GM12878 (cell line): ENCODE data around the gene DDX10. TPM values are rescaled to one million over a fixed set of nuclear protein-coding genes. Genes with fewer than 3 reads are reported as not detected.

Source experiments
- ATAC-seq: fragments of 200-7000 bp; cut with Tn5 transposase; 3 replicates; pipeline ENCODE4 v1.9.1; 2020; ENCODE audit warnings: mild to moderate bottlenecking, moderate library complexity
- BruUV-seq: library from RNA; stranded (reverse); fragments of 400-500 nt; replicated peaks from 2 replicates; lab custom pipeline; 2021; lab: Mats Ljungman, UMichigan
- CTCF ChIA-PET: fragments of 300-600 bp; sonication (Branson Sonifier 250); formaldehyde crosslinking; extraction: SDS; loops from one replicate; lab custom pipeline; 2021; ENCODE audit warnings: inconsistent platforms; lab: Yijun Ruan, JAX
- POLR2A ChIA-PET: fragments of 350-600 bp; formaldehyde crosslinking; extraction: SDS; loops from one replicate; lab custom pipeline; 2021; ENCODE audit warnings: inconsistent platforms; lab: Charles Lee
- RAD21 ChIA-PET: fragments of 300-600 bp; sonication (Branson Sonifier 250); formaldehyde crosslinking; loops from one replicate; lab custom pipeline; 2023; ENCODE audit warnings: antibody characterized with exemption; ENCODE audit not compliant: unreplicated experiment; lab: Charles Lee
- SMC1A ChIA-PET: fragments of 300-600 bp; sonication (Branson Sonifier 250); formaldehyde crosslinking; loops from one replicate; lab custom pipeline; 2023; ENCODE audit not compliant: unreplicated experiment, uncharacterized antibody; lab: Charles Lee
- DNase-seq: peaks from one replicate; pipeline ENCODE4 v3.0.0-alpha.2; 2011; ENCODE audit warnings: low read depth, low spot score
- FAIRE-seq: peaks from 3 replicates; lab custom pipeline; 2011; peaks lifted over from hg19 to GRCh38; lab: Jason Lieb, UNC
- H2AFZ ChIP-seq: 2 replicates; pipeline ENCODE4 v1.6.0; 2011; ENCODE audit warnings: low read depth, low read length, control low read depth; ENCODE audit not compliant: control insufficient read depth
- H3K27ac ChIP-seq: 2 replicates; pipeline ENCODE4 v1.5.1; 2011; ENCODE audit warnings: control low read depth; ENCODE audit not compliant: control insufficient read depth, insufficient read depth
- H3K27me3 ChIP-seq, 2 experiments: replicated peaks in 1 of 2; 2 replicates each; pipeline versions ENCODE4 v1.6.0 to v1.6.1; 2011; ENCODE audit warnings: low read length in 1 of 2; ENCODE audit not compliant: control insufficient read depth in 2 of 2, insufficient read depth in 2 of 2
- H3K36me3 ChIP-seq, 2 experiments: 2 replicates each; pipeline ENCODE4 v1.5.1; 2011; ENCODE audit warnings: low read length in 1 of 2; ENCODE audit not compliant: control insufficient read depth in 2 of 2, insufficient read depth in 2 of 2
- H3K4me1 ChIP-seq: 2 replicates; pipeline ENCODE4 v1.6.1; 2011; ENCODE audit warnings: mild to moderate bottlenecking, low read length, moderate library complexity, mixed read lengths; ENCODE audit not compliant: control insufficient read depth, insufficient read depth
- H3K4me2 ChIP-seq: 2 replicates; pipeline ENCODE4 v1.6.0; 2011; ENCODE audit warnings: control low read depth; ENCODE audit not compliant: control insufficient read depth, insufficient read depth
- H3K4me3 ChIP-seq: fragments of 200-600 bp; sonication (generic); 2 replicates; pipeline ENCODE4 v1.5.1; 2016
- H3K79me2 ChIP-seq: 2 replicates; pipeline ENCODE4 v1.6.0; 2011; ENCODE audit warnings: low read length; ENCODE audit not compliant: control insufficient read depth, insufficient read depth
- H3K9ac ChIP-seq: 2 replicates; pipeline ENCODE4 v1.8.0; 2011; ENCODE audit warnings: low read length, control low read depth, mixed read lengths; ENCODE audit not compliant: control insufficient read depth, insufficient read depth
- H3K9me3 ChIP-seq: replicated peaks from 3 replicates; pipeline ENCODE4 v1.5.1; 2011; ENCODE audit warnings: mild to moderate bottlenecking, low read length; ENCODE audit not compliant: control insufficient read depth, insufficient read depth
- H4K20me1 ChIP-seq: 2 replicates; pipeline ENCODE4 v1.6.0; 2011; ENCODE audit not compliant: control insufficient read depth, insufficient read depth
- ASH2L ChIP-seq: fragments of 300-600, 200-600 bp; sonication (generic); IDR thresholded peaks from 2 replicates; pipeline ENCODE4 v1.6.1; 2017; ENCODE audit warnings: low read depth, mild to moderate bottlenecking, borderline replicate concordance
- BCL11A ChIP-seq: IDR thresholded peaks from 2 replicates; pipeline ENCODE4 v1.6.1; 2011; ENCODE audit warnings: low read depth, low read length
- BHLHE40 ChIP-seq, 2 experiments: fragments of 450-650 bp in 1 of 2; IDR thresholded peaks; 2 replicates each; pipeline ENCODE4 v1.6.1; 2011 to 2017; ENCODE audit warnings: low read depth in 2 of 2, borderline replicate concordance in 1 of 2, improper control_type of control experiment in 1 of 2, low read length in 1 of 2, mild to moderate bottlenecking in 1 of 2
- CBX5 ChIP-seq: sonication (generic); IDR thresholded peaks from 2 replicates; pipeline ENCODE4 v1.6.1; 2016; ENCODE audit warnings: low read depth, moderate library complexity, mild to moderate bottlenecking, inconsistent platforms
- CREM ChIP-seq: IDR thresholded peaks from 2 replicates; pipeline ENCODE4 v1.6.1; 2014; ENCODE audit warnings: antibody characterized with exemption, low read depth
- EED ChIP-seq: sonication (generic); IDR thresholded peaks from 2 replicates; pipeline ENCODE4 v1.6.1; 2016; ENCODE audit warnings: antibody characterized with exemption, low read depth
- EGR1 ChIP-seq, 2 experiments: IDR thresholded peaks; 1 replicate in 1 of 2; 2 replicates in 1 of 2; pipeline ENCODE4 v1.6.1; 2011 to 2012; ENCODE audit warnings: low read depth in 2 of 2, low read length in 2 of 2, borderline replicate concordance in 1 of 2, mild to moderate bottlenecking in 1 of 2, moderate library complexity in 1 of 2
- EZH2 ChIP-seq: IDR thresholded peaks from 2 replicates; pipeline ENCODE4 v1.6.1; 2012; ENCODE audit warnings: low read depth, mild to moderate bottlenecking, control low read depth, inconsistent platforms, low read length, borderline replicate concordance; ENCODE audit not compliant: control insufficient read depth
- FOXK2 ChIP-seq: fragments of 450-650 bp; IDR thresholded peaks from 2 replicates; pipeline ENCODE4 v1.6.1; 2017; ENCODE audit warnings: mild to moderate bottlenecking, moderate library complexity
- MTA2 ChIP-seq: fragments of 450-650 bp; IDR thresholded peaks from 2 replicates; pipeline ENCODE4 v1.6.1; 2016; ENCODE audit warnings: low read depth, mild to moderate bottlenecking, moderate library complexity
- NFYB ChIP-seq: IDR thresholded peaks from 2 replicates; pipeline ENCODE4 v1.6.1; 2011; ENCODE audit warnings: low read depth, mild to moderate bottlenecking, low read length, improper control_type of control experiment, moderate library complexity; ENCODE audit not compliant: insufficient read depth
- POLR2AphosphoS2 ChIP-seq: IDR thresholded peaks from 2 replicates; pipeline ENCODE4 v1.6.1; 2011; ENCODE audit warnings: low read depth, mild to moderate bottlenecking, low read length, improper control_type of control experiment, moderate library complexity
- ZZZ3 ChIP-seq: IDR thresholded peaks from 2 replicates; pipeline ENCODE4 v1.6.1; 2011; ENCODE audit warnings: low read depth; ENCODE audit not compliant: control insufficient read depth, insufficient read length
- WGBS: methylation state at CpG from one replicate; pipeline ENCODE4 v1.1.6; 2016; ENCODE audit warnings: low lambda C conversion rate; ENCODE audit not compliant: insufficient replicate concordance, insufficient coverage; ENCODE audit errors: missing lambda C conversion rate; 5-methylcytosine and 5-hydroxymethylcytosine counted together
- in situ Hi-C: fragments of 300-500 bp; cut with MboI; formaldehyde crosslinking; loops from 9 replicates; pipeline ENCODE4 v1.14.3; 2018; ENCODE audit warnings: mixed read lengths
- intact Hi-C: fragments of 100-400 bp; cut with micrococcal nuclease; formaldehyde crosslinking; loops from one replicate; pipeline ENCODE4 v1.14.2; 2022; ENCODE audit not compliant: unreplicated experiment
- polyA plus RNA-seq, 11 experiments: library from polyadenylated mRNA; depleted of rRNA in 4 of 11; unstranded in 6 of 11; stranded (reverse) in 5 of 11; fragments of >200 nt; fragmentation: Nextera tagmentation in 4 of 11; fragmentation: Illumina TruSeq in 1 of 11; extraction: Ambion mirVana in 4 of 11; extraction: Trizol in 1 of 11; gene quantifications; 1 replicate in 1 of 11; 2 replicates in 10 of 11; pipeline versions ENCODE4 v1.2.1 to v1.2.3, GENCODE V29; 2011 to 2016; ENCODE audit warnings: inconsistent platforms in 2 of 11, missing spikeins in 2 of 11, low read depth in 1 of 11
- total RNA-seq, 4 experiments: library from RNA; depleted of rRNA in 3 of 4; stranded (reverse); fragments of >200 nt in 3 of 4; fragmentation: Illumina TruSeq in 1 of 4; extraction: Trizol in 1 of 4; gene quantifications; 2 replicates each; pipeline versions ENCODE4 v1.2.1 to v1.2.3, GENCODE V29; 2013 to 2021
- TF ChIP-seq, protein P1 (sequence below): IDR thresholded peaks from 2 replicates; pipeline ENCODE4 v1.6.1; 2012; ENCODE audit warnings: low read depth, low read length, improper control_type of control experiment

Gene DDX10
- total and polyA plus RNA-seq, 10 of the 15 experiments (the other 5 are each of a cell fraction or from before 2014, with no cell fraction given), result 20.9 to 51.5 (median 31.9) TPM

DNA sequence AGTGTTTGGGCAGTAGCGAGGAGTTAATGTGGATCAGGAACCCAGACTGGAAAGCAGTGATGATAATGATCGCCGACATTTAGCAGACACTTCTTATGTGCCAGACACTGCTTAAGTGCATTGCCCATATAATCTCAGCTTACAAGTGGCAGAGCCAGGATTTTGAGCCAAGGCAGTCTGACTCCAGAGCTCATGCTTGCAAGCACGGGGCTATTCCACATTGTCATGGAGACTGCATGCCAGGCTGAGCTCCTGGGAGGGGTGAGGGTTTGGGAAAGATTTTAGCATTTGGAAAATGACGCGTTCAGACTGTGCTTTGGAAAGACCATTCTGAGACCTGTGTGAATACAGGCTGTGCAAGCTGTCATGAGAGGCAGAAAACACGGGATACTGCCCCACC, 302.7 kb downstream of the DDX10 start:
- ChIA-PET POLR2A (no interaction called here), CTCF (no interaction called here), RAD21 (no interaction called here), SMC1A (no interaction called here)
- no peak for ATAC-seq
- H3K27me3 ChIP-seq, result no peaks in the 10 kb centered on the region; a peak in 1 of 4 replicates
- H3K9ac ChIP-seq, result no peak overlapping the region
- no peaks in the 10 kb centered on the region for H3K79me2 ChIP-seq
- H4K20me1 ChIP-seq, result no peaks in the 10 kb centered on the region
- no peak overlapping the region for H3K4me3 ChIP-seq
- BruUV-seq, result no TSS peak
- no peak for FAIRE-seq
- H3K9me3 ChIP-seq, result no peaks in the 10 kb centered on the region
- intact Hi-C loops, result no loop called here
- H3K4me1 ChIP-seq, result no peaks in the 10 kb centered on the region
- no peak for TF ChIP-seq BHLHE40 (IDR thresholded peaks at IDR 0.05; ENCODE audit: borderline replicate concordance in 1 of 2, low read depth in 2 of 2, low read length in 1 of 2)
- TF ChIP-seq EZH2, result no peak
- TF ChIP-seq ZZZ3, result no peak
- no peak for TF ChIP-seq CBX5
- no peak for TF ChIP-seq EED
- no peak for TF ChIP-seq EGR1 (IDR thresholded peaks at IDR 0.05; ENCODE audit: borderline replicate concordance in 1 of 2, low read depth in 2 of 2, low read length in 2 of 2)
- TF ChIP-seq FOXK2, result no peak
- TF ChIP-seq ASH2L, result no peak
- TF ChIP-seq POLR2AphosphoS2, result no peak
- no peak for TF ChIP-seq BCL11A
- no peak for TF ChIP-seq CREM
- TF ChIP-seq, protein P1, sequence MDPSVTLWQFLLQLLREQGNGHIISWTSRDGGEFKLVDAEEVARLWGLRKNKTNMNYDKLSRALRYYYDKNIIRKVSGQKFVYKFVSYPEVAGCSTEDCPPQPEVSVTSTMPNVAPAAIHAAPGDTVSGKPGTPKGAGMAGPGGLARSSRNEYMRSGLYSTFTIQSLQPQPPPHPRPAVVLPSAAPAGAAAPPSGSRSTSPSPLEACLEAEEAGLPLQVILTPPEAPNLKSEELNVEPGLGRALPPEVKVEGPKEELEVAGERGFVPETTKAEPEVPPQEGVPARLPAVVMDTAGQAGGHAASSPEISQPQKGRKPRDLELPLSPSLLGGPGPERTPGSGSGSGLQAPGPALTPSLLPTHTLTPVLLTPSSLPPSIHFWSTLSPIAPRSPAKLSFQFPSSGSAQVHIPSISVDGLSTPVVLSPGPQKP, result no peak
- no peak for TF ChIP-seq NFYB
- no peak for TF ChIP-seq MTA2
- H3K36me3 ChIP-seq, result no peaks in the 10 kb centered on the region
- DNase-seq, result no peak
- H2AFZ ChIP-seq, result no peak overlapping the region
- no peak overlapping the region for H3K27ac ChIP-seq
- no peak overlapping the region for H3K4me2 ChIP-seq
- in situ Hi-C loops, result no loop called here
- 71% methylated on average over 7 of the region's 7 CpGs for WGBS
